K562 (cell line): ENCODE data around the gene MMEL1.

Experiments used
- CTCF ChIP-seq, 3 experiments: IDR thresholded peaks in 2 of 3; conservative IDR thresholded peaks in 1 of 3; 2 replicates each; pipeline ENCODE4 v1.5.1; 2011 to 2012; ENCODE audit warnings: low read length in 3 of 3, mild to moderate bottlenecking in 3 of 3, control low read depth in 2 of 3, improper control_type of control experiment in 1 of 3, inconsistent platforms in 1 of 3, low read depth in 1 of 3, mixed read lengths in 1 of 3, moderate library complexity in 1 of 3; ENCODE audit not compliant: insufficient read depth in 2 of 3
- EP300 ChIP-seq: IDR thresholded peaks from 2 replicates; pipeline ENCODE4 v1.6.1; 2012; ENCODE audit warnings: low read length, improper control_type of control experiment

- TF ChIP-seq EP300, result no peak
- TF ChIP-seq CTCF (IDR thresholded peaks at IDR 0.05 in 2 of 3, conservative IDR thresholded peaks at IDR 0.05 in 1 of 3; ENCODE audit: insufficient read depth in 2 of 3, low read depth in 1 of 3, low read length in 3 of 3), result no peak
Observed at GRCh38 chr1:2632051-2632430, 775 bp downstream of the MMEL1 start.
